CD4-positive, alpha-beta T cell treated with Interleukin-15 for 1 hour (primary cell): ENCODE data around the gene YJU2.

Source experiments
- DNase-seq: peaks from one replicate; pipeline ENCODE4 v3.0.0-alpha.2; 2020

YJU2 gene

DNA sequence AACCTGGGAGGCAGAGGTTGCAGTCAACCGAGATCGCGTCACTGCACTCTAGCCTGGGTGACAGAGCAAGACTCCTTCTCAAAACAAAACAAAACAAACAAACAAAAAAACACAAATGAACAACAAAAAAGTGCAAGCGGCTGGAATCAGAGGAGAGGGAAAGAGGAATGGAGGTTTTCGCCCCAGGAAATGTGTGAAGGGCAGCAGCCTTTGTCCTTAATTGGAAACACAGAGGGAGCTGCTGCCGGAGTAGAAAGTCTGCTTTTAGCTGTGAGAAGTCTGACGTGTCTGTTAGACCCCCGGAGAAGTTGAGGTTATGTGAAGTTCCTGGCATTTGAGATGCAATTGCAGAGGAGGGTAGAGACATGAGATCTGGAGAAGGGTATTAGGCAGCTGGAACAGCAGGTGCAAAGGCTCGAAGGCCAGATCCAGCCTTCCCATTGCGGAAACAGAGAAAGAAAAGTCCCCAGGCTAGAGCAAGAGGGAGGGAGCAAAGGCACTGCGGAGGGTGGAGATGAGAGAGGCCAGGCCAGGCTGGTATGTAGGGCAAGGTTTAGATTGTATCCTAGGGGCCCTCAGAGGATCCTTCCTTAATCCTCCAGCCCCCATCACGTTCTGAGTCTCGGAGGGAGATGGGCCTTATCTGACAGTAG is 54.8 kb downstream of the YJU2 start:
- DNase-seq = no peak

GRCh38 chr19:4302243-4302640 is 55.4 kb downstream of the YJU2 start, which contains the start of gene TMIGD2:
TMIGD2 (minus strand) TSS chr19:4302389; CDS start chr19:4302385, 4 bp downstream.
- DNase-seq = no peak

DNA sequence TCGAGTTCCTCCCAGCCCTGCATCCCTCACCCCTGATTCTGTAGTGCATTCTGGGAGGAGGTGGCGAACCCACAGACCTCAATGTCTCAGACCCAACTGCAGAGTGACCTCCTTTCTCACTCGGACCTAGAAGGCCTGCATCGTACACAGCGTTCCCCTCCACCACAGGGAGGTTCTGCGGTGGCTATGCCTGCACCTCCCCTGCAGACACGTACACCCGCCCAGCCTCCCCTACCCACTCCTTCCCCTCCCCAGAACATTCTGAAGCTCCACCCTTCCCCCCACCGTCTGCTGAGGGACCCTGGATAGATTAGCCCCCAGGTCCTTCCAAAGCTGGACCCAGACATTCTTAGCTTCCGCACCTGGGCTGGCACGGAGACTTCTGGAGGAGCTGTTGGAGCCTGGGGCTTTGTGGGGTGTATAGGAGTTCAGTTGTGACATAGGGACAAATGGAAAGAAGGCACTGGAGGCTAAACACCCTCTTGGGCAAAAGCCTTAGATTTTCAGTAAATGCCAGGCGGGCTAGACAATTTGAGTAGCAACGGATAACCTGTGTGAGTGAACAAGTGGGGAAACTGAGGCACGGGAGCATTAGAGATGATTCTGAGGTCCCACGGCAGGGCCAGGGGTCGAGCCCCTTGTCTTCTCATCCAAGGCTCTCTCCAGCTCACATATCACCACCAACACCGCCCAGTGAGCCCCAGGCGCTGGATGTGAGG is 57.1 kb downstream of the YJU2 start:
- peak; percentile 23 for DNase-seq

DNA sequence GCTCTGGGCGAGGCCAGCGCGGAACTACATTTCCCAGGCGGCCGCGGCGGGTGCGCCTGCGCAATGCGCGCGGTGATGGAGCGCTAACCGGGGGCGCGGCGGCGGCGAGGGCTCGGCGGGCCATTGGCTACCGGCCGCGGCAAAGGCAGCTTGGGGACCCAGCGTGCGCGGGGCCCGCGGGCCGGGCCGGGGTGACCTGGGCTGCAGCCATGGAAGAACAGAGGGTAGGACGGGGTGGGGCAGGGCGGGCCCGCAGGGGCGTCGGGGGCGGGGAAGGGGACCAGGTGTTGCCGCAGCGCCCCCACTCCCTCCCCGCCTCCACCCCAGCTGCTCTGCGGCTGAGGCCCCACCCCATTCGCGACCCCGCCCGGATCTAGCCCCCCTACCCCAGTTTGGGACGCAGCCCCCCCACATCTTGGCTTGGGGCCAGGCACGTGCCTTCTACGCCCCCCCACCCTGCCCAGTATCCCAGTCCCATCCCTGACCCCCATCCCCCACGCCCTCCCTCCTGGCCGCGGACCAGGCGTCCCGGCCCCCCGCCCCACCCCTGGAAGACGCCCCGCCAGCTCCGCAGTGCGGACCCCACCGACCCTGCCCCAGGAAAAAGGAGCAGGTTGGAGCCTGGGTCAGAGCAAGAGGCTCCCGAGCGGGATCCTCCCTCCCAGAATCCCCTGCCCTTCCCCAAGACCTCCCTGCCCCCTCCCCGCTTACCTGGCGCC is 57.8 kb downstream of the YJU2 start, which contains the start of gene FSD1:
Gene FSD1 (plus strand): TSS at position 61 of the 719 bp plus-strand sequence. CDS start 149 bp downstream, at position 210.
- peak; percentile 63 for DNase-seq

DNA sequence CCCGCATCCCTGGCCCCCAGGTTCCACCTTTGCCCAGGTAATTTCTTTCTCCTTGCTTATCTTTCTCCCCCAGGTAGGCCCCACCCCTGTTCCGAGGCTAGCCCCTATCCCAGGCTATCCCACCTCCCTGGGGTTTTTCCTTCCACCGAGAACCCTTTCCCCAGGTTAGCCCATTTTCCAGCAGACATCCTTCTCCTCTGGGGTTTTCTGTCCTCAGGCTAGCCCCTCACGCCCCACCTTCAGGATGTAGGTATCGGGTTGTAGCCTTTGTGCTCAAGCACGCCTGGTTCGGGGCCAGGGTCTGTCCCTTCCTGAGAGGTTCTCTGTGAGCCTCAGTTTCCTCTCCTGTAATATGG is 58.4 kb downstream of the YJU2 start:
- DNase-seq = no peak

DNA sequence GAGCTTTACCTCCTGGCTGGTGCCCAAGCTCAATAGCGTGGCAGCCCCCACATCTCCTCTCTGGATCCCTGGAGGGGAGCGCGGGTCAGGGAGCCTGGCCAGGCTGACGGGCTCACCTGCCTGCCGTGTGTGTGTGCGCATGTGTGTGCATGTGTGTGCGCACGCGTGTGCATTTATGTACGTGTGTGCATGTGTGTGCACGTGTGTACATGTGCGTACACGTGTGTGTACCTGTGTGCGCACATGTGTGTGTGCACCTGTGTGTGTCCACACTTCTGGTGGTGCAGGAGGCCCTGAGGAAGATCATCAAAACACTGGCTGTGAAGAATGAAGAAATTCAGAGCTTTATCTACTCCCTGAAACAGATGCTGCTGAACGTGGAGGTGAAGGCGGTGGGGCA is 58.8 kb downstream of the YJU2 start:
- DNase-seq = no peak

DNA sequence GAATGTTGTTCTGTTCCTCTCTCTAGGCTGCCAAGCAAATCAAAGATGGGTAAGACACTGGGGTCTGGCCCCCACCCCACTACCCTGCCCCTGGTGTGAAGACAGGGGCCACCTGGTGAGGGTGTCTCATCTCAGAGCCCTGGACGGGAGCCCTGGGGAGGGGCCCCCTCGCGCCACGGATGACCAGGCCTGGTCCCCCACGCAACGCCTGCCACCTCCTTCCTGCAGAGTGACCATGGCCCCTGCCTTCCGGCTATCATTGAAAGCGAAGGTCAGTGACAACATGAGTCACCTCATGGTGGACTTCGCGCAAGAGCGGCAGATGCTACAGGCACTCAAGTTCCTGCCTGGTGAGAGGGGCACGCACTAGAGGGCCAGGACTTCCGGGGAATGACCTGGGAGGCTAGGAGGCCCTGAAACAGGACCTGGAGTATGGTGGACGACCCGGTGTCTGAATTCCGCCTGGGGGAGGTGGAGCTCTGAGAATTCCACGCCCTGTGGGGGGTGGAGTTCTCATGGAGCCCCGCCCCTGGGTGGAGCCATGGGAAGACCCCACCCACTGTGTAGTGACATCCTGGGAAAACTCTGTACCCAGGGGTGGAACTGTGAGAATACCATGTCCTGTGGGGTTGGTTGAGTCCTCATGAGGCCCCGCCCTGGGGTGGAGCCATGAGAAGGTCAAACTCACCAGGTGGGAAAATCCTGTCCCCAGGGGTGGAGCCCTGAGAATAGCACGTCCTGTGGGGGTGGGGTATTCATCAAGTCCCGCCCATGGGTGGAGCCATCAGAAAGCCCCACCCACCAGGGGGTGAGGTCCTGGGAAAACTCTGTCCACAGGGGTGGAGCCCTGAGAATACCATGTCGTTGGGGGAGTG is 63.6 kb downstream of the YJU2 start:
- DNase-seq = no peak

- no peak for DNase-seq
Measured at GRCh38 chr19:4313847-4314490, 67.1 kb downstream of the YJU2 start.

- DNase-seq = no peak
Measured at GRCh38 chr19:4316956-4317355, 70.1 kb downstream of the YJU2 start.

DNA sequence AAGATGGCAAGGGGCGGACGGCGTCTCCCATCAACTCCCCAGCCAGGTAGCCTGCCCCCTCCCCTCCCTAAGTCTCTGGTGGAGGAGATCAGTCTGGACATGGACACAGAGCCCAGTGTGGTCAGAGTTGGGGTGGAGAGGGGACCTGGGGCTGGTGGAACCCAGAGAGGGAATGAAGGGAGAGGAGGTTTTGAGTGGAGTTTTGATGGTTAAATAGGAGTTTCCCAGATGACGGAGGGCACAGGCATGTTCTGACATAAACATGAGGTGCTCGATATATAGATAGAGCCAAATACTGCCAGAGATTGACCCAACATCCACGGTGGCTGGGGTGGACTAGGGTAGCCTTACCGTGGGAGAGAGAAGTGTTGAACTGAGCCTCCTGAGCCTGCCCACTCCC is 71.6 kb downstream of the YJU2 start:
- no peak for DNase-seq
